ENCODE measurements around the gene FST. TPM values are rescaled to one million over a fixed set of nuclear protein-coding genes. Genes with fewer than 3 reads are reported as not detected.
A peak's percentile ranks its signal among the peaks of the same experiment; 100 is the strongest.

The FST gene
- total RNA-seq, 6 experiments from 2014 or later, result 13.1 to 28.2 (median 15.3) TPM

GRCh38 chr5:53476019-53476418 lies 4.4 kb upstream of the FST start:
- intact Hi-C loops (cut with DNase I), result no loop called here
- DNase-seq (no peak), ATAC-seq (no peak)
- WGBS (ENCODE audit: insufficient coverage, low coverage, low lambda C conversion rate, missing lambda C conversion rate), result 14% methylated on average over 3 of the region's 3 CpGs
- Histone ChIP-seq H3K4me3 (no peak overlapping the region), H3K36me3 (no peaks in the 10 kb centered on the region), H3K9me3 (no peaks in the 10 kb centered on the region), H3K27ac (peak overlapping the region in 2 of 3 donors; percentile 95 to 98), H3K4me1 (peaks cover 0 to 52% (median 17%) of the 10 kb centered on the region in 4 donors), H3K27me3 (no peaks in the 10 kb centered on the region)
- TF ChIP-seq POLR2A (IDR thresholded peaks at IDR 0.05) (no peak), CTCF (IDR thresholded peaks at IDR 0.05) (no peak)

GRCh38 chr5:53476531-53477480 lies 3.6 kb upstream of the FST start:
- 27% methylated on average over 3 of the region's 3 CpGs for WGBS (ENCODE audit: insufficient coverage, low coverage, low lambda C conversion rate, missing lambda C conversion rate)
- Histone ChIP-seq H3K36me3 (no peaks in the 10 kb centered on the region), H3K4me3 (no peak overlapping the region), H3K9me3 (no peaks in the 10 kb centered on the region), H3K27ac (peak overlapping the region; percentile 29 to 98 (median 95)), H3K27me3 (no peaks in the 10 kb centered on the region), H3K4me1 (peaks cover 0 to 57% (median 17%) of the 10 kb centered on the region in 4 donors)
- TF ChIP-seq CTCF (IDR thresholded peaks at IDR 0.05), result peak in 2 of 4 donors; percentile 10 to 27
- no peak for TF ChIP-seq POLR2A (IDR thresholded peaks at IDR 0.05)
- ATAC-seq (peak; percentile 60 to 82 (median 72)), DNase-seq (peak; percentile 61 to 88 (median 79))
- intact Hi-C loops (cut with DNase I), result no loop called here

- Histone ChIP-seq H3K9me3 (no peaks in the 10 kb centered on the region), H3K27ac (peak overlapping the region; percentile 69 to 98 (median 95)), H3K27me3 (no peaks in the 10 kb centered on the region), H3K4me3 (peak overlapping the region; percentile 31 to 75 (median 68)), H3K4me1 (peaks cover 0 to 49% (median 18%) of the 10 kb centered on the region in 4 donors), H3K36me3 (peaks cover 0 to 1% (median 0%) of the 10 kb centered on the region in 4 donors)
- intact Hi-C loops (cut with DNase I), result no loop called here
- under 1% methylated on average over 23 of the region's 26 CpGs for WGBS (ENCODE audit: insufficient coverage, low coverage, low lambda C conversion rate, missing lambda C conversion rate)
- ATAC-seq (peak; percentile 29 to 36 (median 31)), DNase-seq (peak; percentile 36 to 65 (median 58))
- no peak for TF ChIP-seq POLR2A (IDR thresholded peaks at IDR 0.05)
- peak; percentile 52 to 65 (median 53) for TF ChIP-seq CTCF (IDR thresholded peaks at IDR 0.05)
Observed at GRCh38 chr5:53478411-53479044, 1.9 kb upstream of the FST start.

GRCh38 chr5:53479045-53479589 lies 1.3 kb upstream of the FST start:
- TF ChIP-seq CTCF (IDR thresholded peaks at IDR 0.05) (no peak), POLR2A (IDR thresholded peaks at IDR 0.05) (no peak)
- DNase-seq, result no peak
- Histone ChIP-seq H3K36me3 (peaks cover 0 to 7% (median 0%) of the 10 kb centered on the region in 4 donors), H3K4me1 (peaks cover 0 to 45% (median 21%) of the 10 kb centered on the region in 4 donors), H3K4me3 (peak overlapping the region; percentile 68 to 75 (median 72)), H3K27me3 (no peaks in the 10 kb centered on the region), H3K27ac (peak overlapping the region; percentile 79 to 98 (median 95)), H3K9me3 (no peaks in the 10 kb centered on the region)
- intact Hi-C loops (cut with DNase I), result no loop called here
- ATAC-seq, result no peak
- under 1% methylated on average over 15 of the region's 15 CpGs for WGBS (ENCODE audit: insufficient coverage, low coverage, low lambda C conversion rate, missing lambda C conversion rate)
